IgD-negative memory B cell (primary cell): Measurements from ENCODE around the gene ZDHHC11. TPM values are rescaled to one million over a fixed set of nuclear protein-coding genes. Genes with fewer than 3 reads are reported as not detected.
A peak's percentile ranks its signal among the peaks of the same experiment; 100 is the strongest.
"Not testable (repeated sequence)": the region's sequence is repeated elsewhere in the genome, so short reads cannot be mapped to it uniquely, and the experiment has no call there.

ENCODE experiments used
- H3K27ac Mint-ChIP-seq, 3 donors: one replicate each; pipeline ENCODE4 v1.8.0; 2020 to 2022; ENCODE audit warnings: mild to moderate bottlenecking in 3 of 3, mixed read lengths in 3 of 3, moderate library complexity in 1 of 3
- H3K27me3 Mint-ChIP-seq: one replicate; pipeline ENCODE4 v1.8.0; 2021; ENCODE audit warnings: mixed read lengths
- H3K36me3 Mint-ChIP-seq: one replicate; pipeline ENCODE4 v1.8.0; 2020; ENCODE audit warnings: mild to moderate bottlenecking, mixed read lengths
- H3K4me1 Mint-ChIP-seq, 3 donors: one replicate each; pipeline ENCODE4 v1.8.0; 2020 to 2022; ENCODE audit warnings: mixed read lengths in 3 of 3, mild to moderate bottlenecking in 1 of 3
- H3K4me3 Mint-ChIP-seq, 4 donors: one replicate each; pipeline ENCODE4 v1.8.0; 2020 to 2022; ENCODE audit warnings: mild to moderate bottlenecking in 4 of 4, mixed read lengths in 4 of 4, moderate library complexity in 3 of 4
- H3K9me3 Mint-ChIP-seq, 3 donors: one replicate each; pipeline ENCODE4 v1.8.0; 2020 to 2021; ENCODE audit warnings: mixed read lengths in 3 of 3, mild to moderate bottlenecking in 1 of 3
- polyA plus RNA-seq: library from polyadenylated mRNA; unstranded; fragments of 300-500 nt; fragmentation: Illumina TruSeq; gene quantifications from one replicate; pipeline ENCODE4 v1.2.3, GENCODE V29; 2021

The ZDHHC11 gene
- polyA plus RNA-seq, 1 donor from 2014 or later = not detected

GRCh38 chr5:763397-763796, 87.4 kb downstream of the ZDHHC11 start:
- no peaks in the 10 kb centered on the region for H3K4me1 Mint-ChIP-seq
- no peak overlapping the region for H3K4me3 Mint-ChIP-seq

GRCh38 chr5:762996-763395, 87.8 kb downstream of the ZDHHC11 start:
- not testable (repeated sequence) for H3K4me1 Mint-ChIP-seq, H3K9me3 Mint-ChIP-seq, H3K4me3 Mint-ChIP-seq, H3K36me3 Mint-ChIP-seq, H3K27ac Mint-ChIP-seq, H3K27me3 Mint-ChIP-seq

More at GRCh38 chr5:763397-763796, 87.4 kb downstream of the ZDHHC11 start:
- no peaks in the 10 kb centered on the region for H3K36me3 Mint-ChIP-seq
- no peak overlapping the region for H3K27ac Mint-ChIP-seq
- H3K9me3 Mint-ChIP-seq = no peaks in the 10 kb centered on the region
- H3K27me3 Mint-ChIP-seq = peaks cover 6% of the 10 kb centered on the region

- no peak overlapping the region for H3K27ac Mint-ChIP-seq
- no peaks in the 10 kb centered on the region for H3K4me1 Mint-ChIP-seq
- peaks cover 9% of the 10 kb centered on the region for H3K27me3 Mint-ChIP-seq
- peak overlapping the region in 1 of 4 donors; percentile 47 for H3K4me3 Mint-ChIP-seq
- H3K9me3 Mint-ChIP-seq = no peaks in the 10 kb centered on the region
- no peaks in the 10 kb centered on the region for H3K36me3 Mint-ChIP-seq
Measured at GRCh38 chr5:761854-762710, 88.7 kb downstream of the ZDHHC11 start.

- Mint-ChIP-seq H3K9me3 (no peaks in the 10 kb centered on the region), H3K4me1 (no peaks in the 10 kb centered on the region), H3K36me3 (no peaks in the 10 kb centered on the region), H3K27me3 (peaks cover 9% of the 10 kb centered on the region), H3K4me3 (no peak overlapping the region), H3K27ac (no peak overlapping the region)
Measured at GRCh38 chr5:761059-761771, 89.6 kb downstream of the ZDHHC11 start.

- Mint-ChIP-seq H3K27me3 (peaks cover 9% of the 10 kb centered on the region), H3K4me1 (no peaks in the 10 kb centered on the region), H3K36me3 (no peaks in the 10 kb centered on the region), H3K9me3 (no peaks in the 10 kb centered on the region), H3K4me3 (no peak overlapping the region), H3K27ac (no peak overlapping the region)
Measured at GRCh38 chr5:760363-761058, 90.3 kb downstream of the ZDHHC11 start.

GRCh38 chr5:759781-760362, 90.9 kb downstream of the ZDHHC11 start:
- H3K4me3 Mint-ChIP-seq = no peak overlapping the region
- H3K4me1 Mint-ChIP-seq = no peaks in the 10 kb centered on the region

GRCh38 chr5:759111-759751, 91.6 kb downstream of the ZDHHC11 start:
- Mint-ChIP-seq H3K27ac (peak overlapping the region in 1 of 3 donors; percentile 72), H3K4me3 (no peak overlapping the region), H3K27me3 (peaks cover 10% of the 10 kb centered on the region)

More at GRCh38 chr5:759781-760362, 90.9 kb downstream of the ZDHHC11 start:
- Mint-ChIP-seq H3K27ac (no peak overlapping the region), H3K9me3 (no peaks in the 10 kb centered on the region), H3K36me3 (no peaks in the 10 kb centered on the region), H3K27me3 (peaks cover 9% of the 10 kb centered on the region)

GRCh38 chr5:758698-759053, 92.1 kb downstream of the ZDHHC11 start:
- Mint-ChIP-seq H3K36me3 (no peaks in the 10 kb centered on the region), H3K27me3 (peaks cover 13% of the 10 kb centered on the region), H3K4me1 (peaks cover 0 to 5% (median 0%) of the 10 kb centered on the region in 3 donors), H3K27ac (peak overlapping the region in 1 of 3 donors; percentile 72), H3K9me3 (no peaks in the 10 kb centered on the region), H3K4me3 (no peak overlapping the region)

More at GRCh38 chr5:759111-759751, 91.6 kb downstream of the ZDHHC11 start:
- Mint-ChIP-seq H3K4me1 (peaks cover 0 to 1% (median 0%) of the 10 kb centered on the region in 3 donors), H3K9me3 (no peaks in the 10 kb centered on the region), H3K36me3 (no peaks in the 10 kb centered on the region)

GRCh38 chr5:757931-758697, 92.7 kb downstream of the ZDHHC11 start:
- H3K36me3 Mint-ChIP-seq = no peaks in the 10 kb centered on the region
- no peaks in the 10 kb centered on the region for H3K9me3 Mint-ChIP-seq
- H3K27me3 Mint-ChIP-seq = peaks cover 13% of the 10 kb centered on the region
- H3K4me1 Mint-ChIP-seq = peaks cover 0 to 5% (median 0%) of the 10 kb centered on the region in 3 donors
- no peak overlapping the region for H3K4me3 Mint-ChIP-seq
- H3K27ac Mint-ChIP-seq = no peak overlapping the region

- Mint-ChIP-seq H3K36me3 (no peaks in the 10 kb centered on the region), H3K4me3 (no peak overlapping the region), H3K27me3 (peaks cover 13% of the 10 kb centered on the region), H3K4me1 (peaks cover 0 to 5% (median 0%) of the 10 kb centered on the region in 3 donors), H3K27ac (no peak overlapping the region), H3K9me3 (no peaks in the 10 kb centered on the region)
Measured at GRCh38 chr5:757346-757930, 93.3 kb downstream of the ZDHHC11 start.

GRCh38 chr5:756865-757345, 93.9 kb downstream of the ZDHHC11 start:
- peaks cover 0 to 5% (median 0%) of the 10 kb centered on the region in 3 donors for H3K4me1 Mint-ChIP-seq
- H3K9me3 Mint-ChIP-seq = no peaks in the 10 kb centered on the region
- peaks cover 13% of the 10 kb centered on the region for H3K27me3 Mint-ChIP-seq
- no peak overlapping the region for H3K27ac Mint-ChIP-seq
- H3K4me3 Mint-ChIP-seq = no peak overlapping the region
- H3K36me3 Mint-ChIP-seq = no peaks in the 10 kb centered on the region

DNA sequence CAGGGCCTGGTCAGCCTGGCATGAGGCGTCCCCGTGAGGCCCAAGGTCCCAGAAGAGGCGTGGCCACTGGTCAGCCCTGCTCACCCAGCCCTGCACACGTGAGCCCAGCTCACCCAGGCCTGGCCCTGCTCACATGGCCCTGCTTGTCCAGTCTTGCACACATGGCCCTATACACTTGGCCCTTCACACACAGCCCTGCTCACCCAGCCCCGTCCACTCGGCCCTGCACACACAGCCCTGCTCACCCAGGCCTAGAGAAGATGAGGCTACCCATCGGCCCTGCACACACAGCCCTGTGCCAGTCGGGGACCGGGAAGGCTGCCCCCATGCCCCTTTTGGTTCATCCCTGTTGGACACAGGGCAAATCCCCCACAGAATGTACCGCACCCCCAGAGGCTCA, 94.6 kb downstream of the ZDHHC11 start:
- Mint-ChIP-seq H3K27me3 (peaks cover 11% of the 10 kb centered on the region), H3K4me3 (no peak overlapping the region), H3K36me3 (no peaks in the 10 kb centered on the region), H3K9me3 (no peaks in the 10 kb centered on the region), H3K4me1 (peaks cover 0 to 5% (median 0%) of the 10 kb centered on the region in 3 donors), H3K27ac (no peak overlapping the region)

- H3K4me3 Mint-ChIP-seq, H3K9me3 Mint-ChIP-seq, H3K36me3 Mint-ChIP-seq, H3K4me1 Mint-ChIP-seq: not testable (repeated sequence)
- Mint-ChIP-seq H3K27ac (peak overlapping the region in 1 of 3 donors; percentile 64), H3K27me3 (peaks cover 13% of the 10 kb centered on the region)
Measured at GRCh38 chr5:754143-754632, 96.6 kb downstream of the ZDHHC11 start.
